Activated CD8-positive, alpha-beta T cell treated with anti-CD3 and anti-CD28 coated beads, Interleukin-2, amount 10 ng/mL, durations not matched to agents 7 days and 5 days (primary cell): ENCODE results near the gene TUBB2B. TPM values are rescaled to one million over a fixed set of nuclear protein-coding genes. Genes with fewer than 3 reads are reported as not detected.
"Not testable (repeated sequence)": the region's sequence is repeated elsewhere in the genome, so short reads cannot be mapped to it uniquely, and the experiment has no call there.

ENCODE experiments used
- ATAC-seq: fragments of 150-1000 bp; cut with Tn5 transposase; one replicate; pipeline ENCODE4 v1.10.0; 2021; ENCODE audit warnings: moderate library complexity
- CTCF ChIA-PET: fragments of 350-600 bp; sonication (Branson Sonifier 250); formaldehyde crosslinking; loops from one replicate; lab custom pipeline; 2021; ENCODE audit warnings: antibody characterized with exemption; lab: Charles Lee
- POLR2A ChIA-PET: fragments of 350-600 bp; sonication (Branson Sonifier 250); formaldehyde crosslinking; loops from one replicate; lab custom pipeline; 2021; ENCODE audit warnings: antibody characterized with exemption; lab: Charles Lee
- DNase-seq: peaks from one replicate; pipeline ENCODE4 v3.0.0-alpha.2; 2020
- H3K27ac Mint-ChIP-seq: one replicate; pipeline ENCODE4 v1.8.0; 2021; ENCODE audit warnings: mild to moderate bottlenecking, mixed read lengths
- H3K27me3 Mint-ChIP-seq: one replicate; pipeline ENCODE4 v1.8.0; 2021; ENCODE audit warnings: low read depth, mixed read lengths
- H3K36me3 Mint-ChIP-seq: one replicate; pipeline ENCODE4 v1.8.0; 2021; ENCODE audit warnings: low read depth, mixed read lengths
- H3K4me1 Mint-ChIP-seq: one replicate; pipeline ENCODE4 v1.8.0; 2021; ENCODE audit warnings: low read depth, mixed read lengths
- H3K4me3 Mint-ChIP-seq: one replicate; pipeline ENCODE4 v1.8.0; 2021; ENCODE audit warnings: mild to moderate bottlenecking, mixed read lengths
- H3K9me3 Mint-ChIP-seq: one replicate; pipeline ENCODE4 v1.8.0; 2022; ENCODE audit warnings: mixed read lengths; ENCODE audit not compliant: insufficient read depth
- total RNA-seq, 2 experiments: library from RNA; stranded (reverse); gene quantifications; one replicate each; pipeline ENCODE4 v1.2.3, GENCODE V29; 2021

The TUBB2B gene
- total RNA-seq, 2 experiments from 2014 or later: not detected

DNA sequence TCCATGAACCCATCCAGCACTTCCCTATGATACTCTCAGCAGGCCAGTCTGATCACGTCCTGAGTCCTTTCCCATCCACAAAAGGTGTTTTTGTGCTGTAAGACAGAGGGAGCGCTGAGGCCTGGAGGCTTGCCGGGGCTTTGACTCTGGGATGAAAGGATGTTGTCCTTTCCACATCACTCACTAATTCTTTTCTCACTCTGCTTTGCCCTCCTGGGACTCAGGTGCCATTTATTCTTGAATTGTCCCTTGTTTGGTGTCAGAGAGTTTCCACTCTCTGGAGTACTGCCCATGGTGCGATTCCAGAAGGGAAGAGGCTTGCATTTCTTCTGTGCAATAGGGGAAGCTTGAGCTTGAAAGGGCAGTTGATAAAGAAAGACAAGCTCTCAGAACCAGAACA, 15.3 kb upstream of the TUBB2B start:
- POLR2A ChIA-PET: no interaction called here
- DNase-seq (no peak), ATAC-seq (no peak)
- H3K36me3 Mint-ChIP-seq: no peaks in the 10 kb centered on the region
- H3K27me3 Mint-ChIP-seq: peaks cover 35% of the 10 kb centered on the region
- no peaks in the 10 kb centered on the region for H3K9me3 Mint-ChIP-seq
- H3K4me3 Mint-ChIP-seq: no peak overlapping the region
- H3K27ac Mint-ChIP-seq: no peak overlapping the region
- CTCF ChIA-PET: interaction anchor here (2.3 kb wide), 1 partner anchor 9 kb away, joined by 10 read pairs; no protein-coding TSS in a partner anchor
- no peaks in the 10 kb centered on the region for H3K4me1 Mint-ChIP-seq

DNA sequence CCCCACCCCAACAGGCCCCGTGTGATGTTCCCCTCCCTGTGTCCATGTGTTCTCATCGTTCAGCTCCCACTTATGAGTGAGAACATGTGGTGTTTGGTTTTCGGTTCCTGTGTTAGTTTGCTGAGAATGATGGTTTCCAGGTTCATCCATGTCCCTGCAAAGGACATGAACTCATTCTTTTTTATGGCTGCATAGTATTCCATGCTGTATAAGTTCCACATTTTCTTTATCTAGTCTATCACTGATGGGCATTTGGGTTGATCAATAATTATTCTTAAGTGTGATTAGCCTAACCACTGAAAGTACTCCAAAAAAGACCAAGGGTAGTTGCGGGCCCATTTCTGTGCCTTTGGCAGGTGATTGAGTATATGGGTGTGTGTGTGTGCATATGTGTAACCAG, 14.3 kb upstream of the TUBB2B start:
- CTCF ChIA-PET: interaction anchor here (2.3 kb wide), 1 partner anchor 10 kb away, joined by 10 read pairs; no protein-coding TSS in a partner anchor
- H3K27ac Mint-ChIP-seq, H3K36me3 Mint-ChIP-seq, DNase-seq, H3K4me3 Mint-ChIP-seq, ATAC-seq, H3K9me3 Mint-ChIP-seq, H3K4me1 Mint-ChIP-seq, POLR2A ChIA-PET: not testable (repeated sequence)
- H3K27me3 Mint-ChIP-seq: peaks cover 39% of the 10 kb centered on the region

DNA sequence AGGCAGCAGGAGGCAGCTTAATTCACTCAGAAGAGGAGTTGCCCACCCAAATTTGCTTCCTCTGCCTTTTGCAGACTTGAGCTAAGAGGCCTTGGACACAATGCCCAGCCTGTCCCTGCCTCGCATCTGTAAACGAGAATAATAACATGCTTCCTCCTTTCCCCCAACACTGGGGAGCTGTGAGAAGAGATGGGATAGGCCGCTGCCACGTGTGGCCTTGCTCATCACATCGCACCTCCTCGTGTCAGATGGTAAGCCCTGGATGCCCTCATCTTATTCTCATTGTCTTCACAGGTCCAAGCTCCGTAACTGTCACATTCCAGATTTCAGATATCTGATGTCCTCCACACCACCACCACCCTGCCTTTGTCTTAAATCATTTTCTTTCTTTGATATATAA, 13.1 kb upstream of the TUBB2B start:
- POLR2A ChIA-PET: no interaction called here
- H3K4me3 Mint-ChIP-seq: no peak overlapping the region
- no peaks in the 10 kb centered on the region for H3K36me3 Mint-ChIP-seq
- no peaks in the 10 kb centered on the region for H3K9me3 Mint-ChIP-seq
- H3K27me3 Mint-ChIP-seq: peaks cover 44% of the 10 kb centered on the region
- CTCF ChIA-PET: interaction anchor here (1.1 kb wide), 1 partner anchor 11 kb away, joined by 7 read pairs; no protein-coding TSS in a partner anchor
- no peak overlapping the region for H3K27ac Mint-ChIP-seq
- DNase-seq: no peak
- ATAC-seq: no peak
- H3K4me1 Mint-ChIP-seq: peaks cover 2% of the 10 kb centered on the region

DNA sequence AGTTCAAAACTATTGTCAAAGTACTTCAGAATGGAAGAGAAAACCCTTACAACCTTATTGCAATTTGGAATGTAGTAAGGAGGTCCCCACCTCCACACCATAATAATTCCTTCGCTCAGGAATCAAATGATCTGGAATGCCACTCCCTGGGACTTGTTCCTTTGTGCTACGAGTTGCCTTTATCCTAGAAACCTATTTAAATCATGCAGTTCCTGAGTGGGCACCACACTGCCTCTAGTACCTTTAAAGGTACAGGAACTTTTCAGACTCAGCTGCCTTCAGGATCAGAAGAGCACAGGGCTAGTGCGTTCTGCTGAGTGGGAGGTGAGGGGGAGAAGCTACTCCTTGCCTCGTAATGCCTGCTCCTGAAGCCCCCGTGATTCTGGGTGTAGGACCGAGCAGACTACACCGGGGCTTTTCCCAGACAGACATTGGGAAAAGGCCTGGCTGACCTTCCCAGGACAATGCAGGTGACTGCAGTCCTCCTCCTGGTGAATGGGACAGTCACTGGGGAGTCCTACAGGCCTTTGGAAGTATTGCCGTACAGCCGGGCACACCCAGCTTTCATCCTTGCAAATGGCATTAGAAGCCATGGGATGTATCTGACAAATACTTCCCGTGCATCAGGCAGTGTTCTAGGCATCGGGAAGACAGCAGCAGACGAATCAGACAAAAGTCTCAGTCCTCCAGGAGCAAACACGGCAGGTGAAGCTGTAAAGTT, 11.8 kb upstream of the TUBB2B start:
- Mint-ChIP-seq H3K36me3 (no peaks in the 10 kb centered on the region), H3K27ac (no peak overlapping the region), H3K9me3 (no peaks in the 10 kb centered on the region), H3K4me1 (peaks cover 3% of the 10 kb centered on the region), H3K4me3 (no peak overlapping the region), H3K27me3 (peaks cover 52% of the 10 kb centered on the region)
- DNase-seq (no peak), ATAC-seq (no peak)
- ChIA-PET POLR2A (no interaction called here), CTCF (interaction anchor here (0.8 to 1.2 kb wide), 2 partner anchors 12 to 13 kb away, joined by 4 read pairs; no protein-coding TSS in a partner anchor)

DNA sequence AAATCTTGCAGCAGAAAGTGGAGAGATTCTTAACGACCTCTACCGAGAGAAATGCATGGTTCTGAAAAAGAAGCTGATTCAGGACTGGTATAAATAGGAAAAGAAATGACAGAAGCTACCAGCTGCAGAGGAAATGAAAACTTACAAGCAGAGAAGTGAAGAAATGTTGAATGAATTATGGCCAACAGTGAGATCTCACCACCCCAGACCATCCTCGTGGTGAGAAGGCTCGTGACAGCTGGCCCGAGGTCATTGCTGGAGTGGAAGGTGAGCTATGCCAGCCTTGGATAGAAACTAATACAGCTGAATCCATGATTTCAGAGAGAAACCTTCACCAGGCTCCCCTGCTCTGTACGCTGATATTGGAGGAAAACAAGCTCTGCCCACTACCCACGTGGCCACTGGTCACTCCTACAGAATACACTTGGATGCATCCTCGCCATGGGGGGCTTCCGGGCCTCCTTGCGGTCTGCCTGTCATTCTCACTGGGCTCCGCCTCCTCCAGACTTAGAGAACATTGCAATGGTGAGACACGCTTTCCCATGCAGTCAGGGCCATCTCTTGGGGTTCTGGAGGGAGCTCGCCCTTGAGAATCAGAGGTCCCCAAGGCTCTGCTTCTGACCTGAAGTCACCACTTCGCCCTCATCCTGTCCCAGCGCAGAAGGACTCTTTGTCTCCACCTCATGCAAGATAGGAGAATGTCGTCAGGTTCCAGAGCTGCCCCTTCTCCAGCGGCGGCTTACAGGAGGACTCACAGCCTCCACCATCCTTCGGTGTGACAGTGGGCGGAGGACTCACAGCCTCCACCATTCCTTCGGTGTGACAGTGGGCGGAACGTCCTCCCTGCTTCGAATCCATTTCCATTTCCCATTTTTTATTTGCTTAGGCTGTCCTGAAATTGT, 10.6 kb upstream of the TUBB2B start:
- no peak for ATAC-seq
- H3K27me3 Mint-ChIP-seq: peaks cover 54% of the 10 kb centered on the region

DNA sequence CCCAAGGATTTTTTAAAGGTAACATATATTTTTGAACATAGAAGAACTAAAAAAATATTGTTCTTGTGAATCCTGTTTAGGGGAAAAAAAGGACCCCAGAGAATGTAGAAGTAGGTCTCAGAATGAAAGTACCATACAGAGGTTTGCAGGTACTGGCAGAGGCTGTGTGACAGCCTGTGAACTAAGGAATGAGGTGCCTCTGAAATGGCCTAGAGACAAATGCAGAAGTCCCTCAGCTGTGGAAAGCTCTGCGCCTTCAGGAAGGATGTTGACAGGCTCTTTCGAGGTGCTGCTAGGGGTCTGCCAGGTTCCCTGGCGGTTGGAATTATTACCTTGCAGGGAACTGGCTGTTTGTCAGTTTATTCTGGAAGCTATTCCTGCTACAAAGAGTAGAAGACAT, 8.6 kb upstream of the TUBB2B start:
- no peaks in the 10 kb centered on the region for H3K36me3 Mint-ChIP-seq
- POLR2A ChIA-PET: no interaction called here
- CTCF ChIA-PET: interaction anchor here (1.5 to 2.2 kb wide), 2 partner anchors 15 to 25 kb away, joined by 3 to 12 read pairs; no protein-coding TSS in a partner anchor

More for the DNA sequence above, 10.6 kb upstream of the TUBB2B start:
- no peak overlapping the region for H3K4me3 Mint-ChIP-seq
- peaks cover 3% of the 10 kb centered on the region for H3K4me1 Mint-ChIP-seq
- CTCF ChIA-PET: interaction anchor here (1.1 kb wide), 1 partner anchor 13 kb away, joined by 6 read pairs; no protein-coding TSS in a partner anchor
- H3K36me3 Mint-ChIP-seq: no peaks in the 10 kb centered on the region
- POLR2A ChIA-PET: no interaction called here
- DNase-seq: no peak
- H3K9me3 Mint-ChIP-seq: no peaks in the 10 kb centered on the region
- H3K27ac Mint-ChIP-seq: no peak overlapping the region

DNA sequence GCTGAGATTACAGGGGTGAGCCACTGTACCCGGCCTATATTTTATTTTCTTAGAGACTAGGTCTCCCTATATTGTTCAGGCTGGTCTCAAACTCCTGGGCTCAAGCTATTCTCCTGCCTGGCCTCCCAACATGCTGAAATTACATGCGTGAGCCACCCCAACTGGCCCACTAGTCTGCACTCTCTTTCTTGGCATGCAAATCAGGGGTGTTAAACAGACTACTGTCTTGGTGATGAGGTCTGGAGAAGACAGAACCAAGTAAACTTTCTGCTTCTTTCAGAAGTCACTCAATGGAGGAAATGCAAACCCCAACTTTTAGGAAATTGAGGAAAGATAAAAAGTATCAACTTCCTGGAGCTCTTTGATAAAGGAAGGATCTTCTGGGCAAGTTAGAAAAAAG, 8.0 kb upstream of the TUBB2B start:
- H3K4me3 Mint-ChIP-seq: no peak overlapping the region
- ATAC-seq (no peak), DNase-seq (no peak)
- H3K4me1 Mint-ChIP-seq: peaks cover 16% of the 10 kb centered on the region
- H3K27me3 Mint-ChIP-seq: peaks cover 69% of the 10 kb centered on the region
- no peak overlapping the region for H3K27ac Mint-ChIP-seq
- ChIA-PET POLR2A (no interaction called here), CTCF (interaction anchor here (1.5 to 2.2 kb wide), 2 partner anchors 16 to 26 kb away, joined by 3 to 12 read pairs; no protein-coding TSS in a partner anchor)
- H3K9me3 Mint-ChIP-seq: no peaks in the 10 kb centered on the region
- no peaks in the 10 kb centered on the region for H3K36me3 Mint-ChIP-seq

More for the DNA sequence above, 8.6 kb upstream of the TUBB2B start:
- Mint-ChIP-seq H3K4me3 (no peak overlapping the region), H3K27ac (no peak overlapping the region), H3K4me1 (peaks cover 13% of the 10 kb centered on the region), H3K27me3 (peaks cover 65% of the 10 kb centered on the region), H3K9me3 (no peaks in the 10 kb centered on the region)
- DNase-seq (no peak), ATAC-seq (no peak)

DNA sequence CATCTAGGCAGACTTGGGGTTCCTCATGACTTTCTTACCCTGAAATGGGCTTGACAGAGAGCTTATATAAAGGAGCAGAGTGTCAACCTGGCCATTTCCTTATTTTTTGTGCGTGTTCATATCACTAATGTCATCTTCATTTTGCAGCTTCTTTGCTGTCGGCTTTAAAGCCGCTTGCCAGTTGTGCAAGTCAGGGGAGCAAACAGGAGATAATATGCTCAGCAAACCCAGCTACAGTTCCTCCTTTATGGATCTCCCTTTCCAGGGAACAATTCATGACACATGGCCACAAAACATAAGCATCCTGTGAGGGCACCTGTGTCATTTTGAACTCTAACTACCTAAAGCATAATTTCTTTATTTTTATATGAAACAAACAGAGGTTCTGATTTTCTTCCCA, 6.5 kb upstream of the TUBB2B start:
- no peak for ATAC-seq
- DNase-seq: no peak
- Mint-ChIP-seq H3K36me3 (no peaks in the 10 kb centered on the region), H3K27ac (no peak overlapping the region), H3K27me3 (peaks cover 80% of the 10 kb centered on the region), H3K4me1 (peaks cover 31% of the 10 kb centered on the region), H3K9me3 (no peaks in the 10 kb centered on the region), H3K4me3 (no peak overlapping the region)
- POLR2A ChIA-PET: no interaction called here
- CTCF ChIA-PET: interaction anchor here (1.1 kb wide), 1 partner anchor 18 kb away, joined by 3 read pairs; no protein-coding TSS in a partner anchor

DNA sequence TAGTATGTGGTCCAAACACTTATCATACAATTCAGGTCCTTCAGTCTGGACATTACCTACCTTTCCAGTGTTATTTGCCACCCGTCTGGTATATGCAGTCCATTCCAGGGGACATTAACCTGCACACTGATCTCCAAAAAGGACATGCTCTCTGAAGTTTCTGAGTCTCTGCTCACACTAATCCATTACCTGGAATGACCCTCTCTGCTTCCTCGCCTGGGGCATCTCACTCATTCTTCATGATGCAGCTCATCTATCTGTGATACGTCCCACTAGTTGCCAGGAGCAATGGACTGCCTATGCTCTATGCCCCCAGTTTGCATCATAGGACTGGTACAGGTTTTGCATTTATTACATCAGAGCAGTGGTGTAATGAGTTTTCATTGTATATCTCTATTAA, 5.9 kb upstream of the TUBB2B start:
- ChIA-PET CTCF (interaction anchor here (1.1 kb wide), 1 partner anchor 18 kb away, joined by 3 read pairs; no protein-coding TSS in a partner anchor), POLR2A (no interaction called here)
- Mint-ChIP-seq H3K4me3 (no peak overlapping the region), H3K27ac (no peak overlapping the region), H3K9me3 (no peaks in the 10 kb centered on the region), H3K36me3 (no peaks in the 10 kb centered on the region), H3K4me1 (peaks cover 35% of the 10 kb centered on the region), H3K27me3 (peaks cover 82% of the 10 kb centered on the region)
- DNase-seq (no peak), ATAC-seq (no peak)

DNA sequence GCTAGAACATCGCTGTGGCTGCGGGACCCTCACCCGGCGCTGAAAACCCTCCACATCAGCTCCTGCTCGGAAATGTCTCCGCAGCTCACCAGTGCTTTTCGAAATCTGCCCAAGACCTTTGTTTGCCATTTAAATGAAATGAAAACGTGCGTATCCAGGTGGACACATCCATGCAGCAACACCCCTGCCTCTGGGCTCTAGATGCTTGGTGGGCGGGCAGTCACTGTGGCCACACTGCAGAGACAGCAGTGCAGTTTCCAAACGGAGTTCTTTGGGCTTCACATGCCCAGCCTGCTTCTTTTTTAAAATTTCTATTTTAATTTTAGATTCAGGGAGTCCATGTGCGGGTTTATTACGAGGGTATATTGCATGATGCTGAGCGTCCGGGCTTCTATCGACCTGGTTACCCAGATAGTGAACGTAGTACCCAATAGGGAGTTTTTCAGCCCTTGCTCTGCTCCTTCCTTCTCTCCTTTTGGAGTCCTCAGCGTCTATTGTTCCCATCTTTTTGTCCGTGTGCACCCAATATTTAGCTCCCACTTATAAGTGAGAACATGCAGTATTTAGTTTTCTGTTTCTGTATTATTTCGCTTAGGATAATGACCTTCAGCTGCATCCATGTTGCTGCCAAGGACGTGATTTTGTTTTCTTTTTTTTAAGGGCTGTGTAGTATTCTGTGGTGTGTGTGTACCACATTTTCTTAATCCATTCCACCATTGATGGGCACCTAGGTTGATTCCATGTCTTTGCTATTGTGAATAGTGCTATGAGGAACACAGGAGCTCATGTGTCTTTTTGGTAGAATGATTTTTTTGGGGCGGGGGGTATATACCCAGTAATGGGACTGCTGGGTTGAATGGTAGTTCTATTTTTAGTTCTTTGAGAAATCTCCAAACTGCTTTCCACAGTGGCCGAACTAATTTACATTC, 4.8 kb upstream of the TUBB2B start:
- H3K27me3 Mint-ChIP-seq: peaks cover 80% of the 10 kb centered on the region

More for the DNA sequence above, 4.8 kb upstream of the TUBB2B start:
- ChIA-PET CTCF (interaction anchor here (4.3 kb wide), 1 partner anchor 18 kb away, joined by 19 read pairs; no protein-coding TSS in a partner anchor), POLR2A (no interaction called here)
- DNase-seq (no peak), ATAC-seq (no peak)
- no peak overlapping the region for H3K27ac Mint-ChIP-seq
- H3K9me3 Mint-ChIP-seq: no peaks in the 10 kb centered on the region
- H3K4me3 Mint-ChIP-seq: no peak overlapping the region
- H3K36me3 Mint-ChIP-seq: no peaks in the 10 kb centered on the region
- H3K4me1 Mint-ChIP-seq: peaks cover 41% of the 10 kb centered on the region
